IPS-18c (cell line): Measurements from ENCODE around the gene METTL25B.
"Not testable (repeated sequence)": the region's sequence is repeated elsewhere in the genome, so short reads cannot be mapped to it uniquely, and the experiment has no call there.

Source experiments
- H3K4me3 ChIP-seq: 2 replicates; pipeline ENCODE4 v1.7.0; 2013; ENCODE audit warnings: low read depth, mild to moderate bottlenecking, low read length, moderate library complexity; ENCODE audit not compliant: insufficient read depth
- H3K9me3 ChIP-seq: one replicate; pipeline ENCODE4 v1.6.1; 2013; ENCODE audit warnings: mild to moderate bottlenecking, low read length, moderate library complexity; ENCODE audit not compliant: control insufficient read depth, insufficient read depth

Gene METTL25B

GRCh38 chr1:156751757-156752481 lies 23.6 kb downstream of the METTL25B start:
- Histone ChIP-seq H3K4me3 (peak overlapping the region; percentile 99), H3K9me3 (no peaks in the 10 kb centered on the region)

GRCh38 chr1:156752843-156753482 lies 24.7 kb downstream of the METTL25B start:
- H3K4me3 ChIP-seq = peak overlapping the region; percentile 99
- H3K9me3 ChIP-seq = no peaks in the 10 kb centered on the region

GRCh38 chr1:156754219-156754618 lies 25.9 kb downstream of the METTL25B start:
- Histone ChIP-seq H3K4me3 (no peak overlapping the region), H3K9me3 (no peaks in the 10 kb centered on the region)

GRCh38 chr1:156755527-156755950 lies 27.3 kb downstream of the METTL25B start:
- no peak overlapping the region for H3K4me3 ChIP-seq
- H3K9me3 ChIP-seq = no peaks in the 10 kb centered on the region

GRCh38 chr1:156756355-156756754 lies 28.1 kb downstream of the METTL25B start:
- Histone ChIP-seq H3K9me3 (no peaks in the 10 kb centered on the region), H3K4me3 (no peak overlapping the region)

- not testable (repeated sequence) for H3K4me3 ChIP-seq
Measured at GRCh38 chr1:156757572-156758253, 29.4 kb downstream of the METTL25B start.

GRCh38 chr1:156760092-156760795 lies 32.0 kb downstream of the METTL25B start:
- no peaks in the 10 kb centered on the region for H3K9me3 ChIP-seq
- no peak overlapping the region; the same call in 1 of the 2 replicates for H3K4me3 ChIP-seq

More at GRCh38 chr1:156757572-156758253, 29.4 kb downstream of the METTL25B start:
- H3K9me3 ChIP-seq = not testable (repeated sequence)

- Histone ChIP-seq H3K9me3 (no peaks in the 10 kb centered on the region), H3K4me3 (no peak overlapping the region)
Measured at GRCh38 chr1:156760796-156761104, 32.5 kb downstream of the METTL25B start.

- H3K4me3 ChIP-seq = not testable (repeated sequence)
Measured at GRCh38 chr1:156765136-156765535, 36.9 kb downstream of the METTL25B start.

GRCh38 chr1:156765666-156766065 lies 37.4 kb downstream of the METTL25B start:
- Histone ChIP-seq H3K4me3 (no peak overlapping the region), H3K9me3 (peaks cover 2% of the 10 kb centered on the region)

More at GRCh38 chr1:156765136-156765535, 36.9 kb downstream of the METTL25B start:
- not testable (repeated sequence) for H3K9me3 ChIP-seq

- H3K9me3 ChIP-seq = peaks cover 2% of the 10 kb centered on the region
- H3K4me3 ChIP-seq = peak overlapping the region; percentile 66
Measured at GRCh38 chr1:156766298-156767100, 38.2 kb downstream of the METTL25B start.

- Histone ChIP-seq H3K4me3 (peak within 1 kb of the TSS; percentile 91), H3K9me3 (peaks cover 2% of the 10 kb centered on the region)
Measured at GRCh38 chr1:156767101-156767878, 39.0 kb downstream of the METTL25B start, which contains the start of gene PRCC. PRCC (plus strand) TSS chr1:156767535; CDS start chr1:156767772, 237 bp downstream.

- H3K4me3 ChIP-seq = peak overlapping the region; percentile 91
- peaks cover 2% of the 10 kb centered on the region for H3K9me3 ChIP-seq
Measured at GRCh38 chr1:156767879-156768604, 39.8 kb downstream of the METTL25B start.

- Histone ChIP-seq H3K9me3 (peaks cover 2% of the 10 kb centered on the region), H3K4me3 (peak overlapping the region; percentile 91)
Measured at GRCh38 chr1:156768610-156769295, 40.5 kb downstream of the METTL25B start.

GRCh38 chr1:156772222-156772621 lies 44.0 kb downstream of the METTL25B start:
- H3K4me3 ChIP-seq = no peak overlapping the region
- H3K9me3 ChIP-seq = peaks cover 2% of the 10 kb centered on the region
